ENCODE measurements around the gene RPP40.

Gene RPP40

GRCh38 chr6:5023923-5024322 lies 20.1 kb upstream of the RPP40 start:
- ChIA-PET POLR2A (no interaction called here), CTCF (no interaction called here)
- DNase-seq (ENCODE audit: extremely low spot score) = no peak
- no peak for TF ChIP-seq CTCF (IDR thresholded peaks at IDR 0.05; ENCODE audit: control extremely low read depth, extremely low read depth, low read depth, missing control alignments)

- ChIA-PET CTCF (interaction anchor here (1.0 to 2.1 kb wide), 3 partner anchors 10 to 26 kb away, joined by 3 to 7 read pairs (median 6); no protein-coding TSS in a partner anchor), POLR2A (no interaction called here)
- no peak for TF ChIP-seq CTCF (IDR thresholded peaks at IDR 0.05; ENCODE audit: control extremely low read depth, extremely low read depth, low read depth, missing control alignments)
- DNase-seq (ENCODE audit: extremely low spot score) = no peak
Measured at GRCh38 chr6:5020142-5020541, 16.3 kb upstream of the RPP40 start.

- TF ChIP-seq CTCF (IDR thresholded peaks at IDR 0.05; ENCODE audit: control extremely low read depth, extremely low read depth, low read depth, missing control alignments) = no peak
- ChIA-PET CTCF (interaction anchor here (0.9 to 3.3 kb wide), 4 partner anchors 10 to 130 kb away, joined by 3 to 19 read pairs (median 4); partner anchors contain the start of gene RPP40), POLR2A (no interaction called here)
- DNase-seq (ENCODE audit: extremely low spot score) = no peak
Measured at GRCh38 chr6:5014072-5014561, 10.3 kb upstream of the RPP40 start.

GRCh38 chr6:5012519-5012918 lies 8.7 kb upstream of the RPP40 start:
- ChIA-PET CTCF (interaction anchor here (1.3 to 3.3 kb wide), 2 partner anchors 8 to 18 kb away, joined by 5 to 19 read pairs; partner anchors contain the start of gene RPP40), POLR2A (no interaction called here)
- no peak for DNase-seq (ENCODE audit: extremely low spot score)
- no peak for TF ChIP-seq CTCF (IDR thresholded peaks at IDR 0.05; ENCODE audit: control extremely low read depth, extremely low read depth, low read depth, missing control alignments)

GRCh38 chr6:5011346-5011745 lies 7.5 kb upstream of the RPP40 start:
- DNase-seq (ENCODE audit: extremely low spot score) = no peak
- ChIA-PET POLR2A (no interaction called here), CTCF (no interaction called here)
- TF ChIP-seq CTCF (IDR thresholded peaks at IDR 0.05; ENCODE audit: control extremely low read depth, extremely low read depth, low read depth, missing control alignments) = no peak

- ChIA-PET CTCF (no interaction called here), POLR2A (no interaction called here)
- no peak for DNase-seq (ENCODE audit: extremely low spot score)
- TF ChIP-seq CTCF (IDR thresholded peaks at IDR 0.05; ENCODE audit: control extremely low read depth, extremely low read depth, low read depth, missing control alignments) = no peak
Measured at GRCh38 chr6:5007531-5007930, 3.7 kb upstream of the RPP40 start.

All from GM10248 (cell line).